ENCODE data around the gene FLAD1. TPM values are rescaled to one million over a fixed set of nuclear protein-coding genes. Genes with fewer than 3 reads are reported as not detected.

The FLAD1 gene
- total RNA-seq, 1 experiment from 2014 or later, result 88.3 TPM

- Mint-ChIP-seq H3K4me1 (peaks cover 11% of the 10 kb centered on the region), H3K4me3 (no peak overlapping the region), H3K9me3 (no peaks in the 10 kb centered on the region), H3K27me3 (ENCODE audit: low read depth) (peaks cover 10% of the 10 kb centered on the region), H3K27ac (no peak overlapping the region), H3K36me3 (no peaks in the 10 kb centered on the region)
- TF ChIP-seq PRDM15 (CRISPR knock-in tag; IDR thresholded peaks at IDR 0.05) (no peak), NR3C1 (CRISPR knock-in tag; conservative IDR thresholded peaks at IDR 0.05; ENCODE audit: low read depth) (no peak), ZNF425 (CRISPR knock-in tag; conservative IDR thresholded peaks at IDR 0.05) (no peak), NFATC4 (CRISPR knock-in tag; IDR thresholded peaks at IDR 0.05) (no peak), ZBTB43 (CRISPR knock-in tag; IDR thresholded peaks at IDR 0.05) (no peak), KAT7 (CRISPR knock-in tag; IDR thresholded peaks at IDR 0.05; ENCODE audit: borderline replicate concordance) (no peak), JAZF1 (CRISPR knock-in tag; IDR thresholded peaks at IDR 0.05) (no peak), OVOL2 (CRISPR knock-in tag; IDR thresholded peaks at IDR 0.05; ENCODE audit: borderline replicate concordance) (no peak), USF1 (CRISPR knock-in tag; IDR thresholded peaks at IDR 0.05) (no peak), NFE2L1 (CRISPR knock-in tag; IDR thresholded peaks at IDR 0.05) (no peak), NR1H2 (CRISPR knock-in tag; IDR thresholded peaks at IDR 0.05) (no peak), AFF4 (CRISPR knock-in tag; IDR thresholded peaks at IDR 0.05; ENCODE audit: borderline replicate concordance) (no peak), ZNF138 (CRISPR knock-in tag; conservative IDR thresholded peaks at IDR 0.05) (no peak)
- DNase-seq (ENCODE audit: low spot score) (no peak), ATAC-seq (no peak)
- ChIA-PET POLR2A (no interaction called here), CTCF (interaction anchor here (0.7 to 5.6 kb wide), 12 partner anchors 10 to 51 kb away, joined by 3 to 137 read pairs (median 4); partner anchors contain the start of genes ADAM15 and EFNA4)
Measured at GRCh38 chr1:155040358-155041093, 57.4 kb downstream of the FLAD1 start.

Small RNAs within 50 kb of the gene (microRNA-seq; reads per million reads assigned to microRNA genes)
- gene MIR4258 (ENCODE audit: borderline number of aligned reads), result not detected

Other genes starting within 250 kb of the FLAD1 start
- gene KCNN3, start 113.1 kb upstream of the FLAD1 start, total RNA-seq (2021), result 1.3 to 2.1 TPM (median 1.9 TPM) in 3 replicates
- gene PMVK, start 46.6 kb upstream of the FLAD1 start, total RNA-seq (2021), result 26.8 to 38.7 TPM (median 36.8 TPM) in 3 replicates
- 26.5 to 30.7 TPM (median 28.4 TPM) in 3 replicates for gene PBXIP1, start 27.2 kb upstream of the FLAD1 start, total RNA-seq (2021)
- 37.4 to 38.8 TPM (median 38.0 TPM) in 3 replicates for gene PYGO2, start 21.6 kb upstream of the FLAD1 start, total RNA-seq (2021)
- 180 to 199 TPM (median 180 TPM) in 3 replicates for gene SHC1, start 12.6 kb upstream of the FLAD1 start, total RNA-seq (2021)
- 258 to 301 TPM (median 278 TPM) in 3 replicates for gene CKS1B, start 8.7 kb upstream of the FLAD1 start, total RNA-seq (2021)
- gene LENEP, start 10.2 kb downstream of the FLAD1 start, total RNA-seq (2021), result 0.48 to 1.2 TPM in 2 of 3 replicates, not detected in the other
- 29.8 to 32.1 TPM (median 31.5 TPM) in 3 replicates for gene ZBTB7B, start 19.5 kb downstream of the FLAD1 start, total RNA-seq (2021)
- 0.83 to 1.8 TPM (median 1.6 TPM) in 3 replicates for gene DCST2, start 50.4 kb downstream of the FLAD1 start, total RNA-seq (2021)
- 0.15 TPM in 1 of 3 replicates, not detected in the others for gene DCST1, start 50.5 kb downstream of the FLAD1 start, total RNA-seq (2021)
- 32.1 to 38.4 TPM (median 33.2 TPM) in 3 replicates for gene ADAM15, start 68.0 kb downstream of the FLAD1 start, total RNA-seq (2021)
- gene EFNA4, start 80.4 kb downstream of the FLAD1 start, total RNA-seq (2021), result 19.5 to 22.7 TPM (median 22.3 TPM) in 3 replicates
- gene EFNA3, start 95.5 kb downstream of the FLAD1 start, total RNA-seq (2021), result 12.5 to 15.4 TPM (median 15.4 TPM) in 3 replicates
- gene EFNA1, start 144.5 kb downstream of the FLAD1 start, total RNA-seq (2021), result 6.0 to 7.3 TPM (median 6.5 TPM) in 3 replicates
- 39.0 to 47.8 TPM (median 46.0 TPM) in 3 replicates for gene SLC50A1, start 152.5 kb downstream of the FLAD1 start, total RNA-seq (2021)
- gene DPM3, start 157.2 kb downstream of the FLAD1 start, total RNA-seq (2021), result 70.6 to 79.8 TPM (median 73.5 TPM) in 3 replicates
- 104 to 161 TPM (median 147 TPM) in 3 replicates for gene KRTCAP2, start 190.0 kb downstream of the FLAD1 start, total RNA-seq (2021)
- 20.3 to 22.1 TPM (median 21.4 TPM) in 3 replicates for gene TRIM46, start 190.5 kb downstream of the FLAD1 start, total RNA-seq (2021)
- gene THBS3, start 224.6 kb downstream of the FLAD1 start, total RNA-seq (2021), result 4.0 to 5.3 TPM (median 5.3 TPM) in 3 replicates
- 57.5 to 62.8 TPM (median 60.4 TPM) in 3 replicates for gene MTX1, start 225.4 kb downstream of the FLAD1 start, total RNA-seq (2021)